ENCODE results near the gene BEND2. TPM values are rescaled to one million over a fixed set of nuclear protein-coding genes. Genes with fewer than 3 reads are reported as not detected.

The BEND2 gene
- not detected in 2 replicates for total RNA-seq

GRCh38 chrX:18220786-18221185 lies at the start of gene BEND2:
Gene BEND2, minus strand, starts transcription at chrX:18220886. Its CDS starts 136 bp downstream, at chrX:18220750.

Other genes with a start within 250 kb of the BEND2 start
- 1.2 TPM in 2 replicates for gene SCML2, start 133.8 kb upstream of the BEND2 start, total RNA-seq
- gene CDKL5, start 204.7 kb upstream of the BEND2 start, total RNA-seq, result 1.2 and 1.3 TPM in 2 replicates